Suprapubic skin (tissue), 4 donors: ENCODE data around the gene MED8. TPM values are rescaled to one million over a fixed set of nuclear protein-coding genes. Genes with fewer than 3 reads are reported as not detected.
"Not testable (repeated sequence)": the region's sequence is repeated elsewhere in the genome, so short reads cannot be mapped to it uniquely, and the experiment has no call there.

Experiments
- DNase-seq, 2 donors: peaks; one replicate each; pipeline ENCODE4 v3.0.0-alpha.2; 2019; ENCODE audit warnings: low spot score in 2 of 2
- H3K27ac ChIP-seq: fragments of 200-600 bp; sonication (generic); one replicate; pipeline ENCODE4 v1.5.1; 2019
- H3K27me3 ChIP-seq: fragments of 200-600 bp; sonication (generic); one replicate; pipeline ENCODE4 v1.5.1; 2019
- H3K36me3 ChIP-seq: fragments of 200-600 bp; sonication (generic); one replicate; pipeline ENCODE4 v1.5.1; 2019
- H3K4me1 ChIP-seq: fragments of 200-600 bp; sonication (generic); one replicate; pipeline ENCODE4 v1.5.1; 2019
- H3K4me3 ChIP-seq: fragments of 200-600 bp; sonication (generic); one replicate; pipeline ENCODE4 v1.5.1; 2019; ENCODE audit warnings: mild to moderate bottlenecking
- H3K9me3 ChIP-seq: fragments of 200-600 bp; sonication (generic); one replicate; pipeline ENCODE4 v1.5.1; 2019
- EP300 ChIP-seq: sonication (generic); formaldehyde crosslinking; IDR thresholded peaks from one replicate; pipeline ENCODE4 v1.6.1; 2017; ENCODE audit warnings: antibody characterized with exemption
- POLR2A ChIP-seq, 2 donors: fragments of 450-650 bp; IDR thresholded peaks; one replicate each; pipeline ENCODE4 v1.6.1; 2017; ENCODE audit warnings: antibody characterized with exemption in 2 of 2, mild to moderate bottlenecking in 2 of 2, moderate library complexity in 2 of 2
- POLR2AphosphoS5 ChIP-seq, 3 donors: sonication (generic); formaldehyde crosslinking; IDR thresholded peaks; one replicate each; pipeline ENCODE4 v1.6.1; 2017; ENCODE audit warnings: antibody characterized with exemption in 3 of 3
- WGBS: methylation state at CpG from one replicate; pipeline ENCODE4 v1.1.5; 2018; 5-methylcytosine and 5-hydroxymethylcytosine counted together
- total RNA-seq, 4 donors: library from RNA; depleted of rRNA; stranded (reverse); fragments of >200 nt; gene quantifications; one replicate each; pipeline ENCODE4 v1.1.0, GENCODE V29; 2016
- TF ChIP-seq, protein P1 (sequence below), 2 donors: fragments of 200-600 bp in 1 of 2; fragments of 450-650 bp in 1 of 2; sonication (generic) in 1 of 2; IDR thresholded peaks; one replicate each; pipeline ENCODE4 v1.5.1; 2016 to 2019; ENCODE audit warnings: antibody characterized with exemption in 2 of 2, mild to moderate bottlenecking in 1 of 2, moderate library complexity in 1 of 2

The MED8 gene
- total RNA-seq, 4 donors from 2014 or later: 26.8 to 43.2 (median 40.3) TPM

DNA sequence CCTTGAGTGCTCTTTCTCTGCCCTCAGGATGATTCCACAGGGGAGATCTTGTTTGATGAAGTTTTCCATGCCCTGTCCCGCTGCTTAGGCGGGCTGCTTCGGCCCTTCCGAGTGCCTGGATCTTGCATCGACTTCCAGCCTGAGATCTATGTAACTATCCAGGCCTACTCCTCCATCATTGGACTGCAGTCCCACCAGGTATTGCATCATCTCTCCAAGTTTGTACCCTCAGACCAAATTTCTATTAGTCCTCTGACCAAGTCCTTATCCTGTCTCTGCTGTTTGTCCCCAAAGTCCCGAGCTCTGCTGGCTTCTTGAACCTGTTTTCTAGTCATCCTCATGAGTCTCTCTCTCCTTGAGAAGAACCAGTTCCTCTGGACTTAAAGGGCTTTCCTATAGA is 14.8 kb upstream of the MED8 start:
- H3K27me3 ChIP-seq: no peaks in the 10 kb centered on the region
- H3K9me3 ChIP-seq: no peaks in the 10 kb centered on the region
- H3K36me3 ChIP-seq: peaks cover 62% of the 10 kb centered on the region
- H3K27ac ChIP-seq: no peak overlapping the region
- 98% methylated on average over 6 of the region's 6 CpGs for WGBS
- no peak for DNase-seq
- H3K4me1 ChIP-seq: no peaks in the 10 kb centered on the region
- TF ChIP-seq EP300: no peak
- no peak for TF ChIP-seq POLR2AphosphoS5 (IDR thresholded peaks at IDR 0.05)
- TF ChIP-seq POLR2A (IDR thresholded peaks at IDR 0.05): no peak
- TF ChIP-seq, protein P1, sequence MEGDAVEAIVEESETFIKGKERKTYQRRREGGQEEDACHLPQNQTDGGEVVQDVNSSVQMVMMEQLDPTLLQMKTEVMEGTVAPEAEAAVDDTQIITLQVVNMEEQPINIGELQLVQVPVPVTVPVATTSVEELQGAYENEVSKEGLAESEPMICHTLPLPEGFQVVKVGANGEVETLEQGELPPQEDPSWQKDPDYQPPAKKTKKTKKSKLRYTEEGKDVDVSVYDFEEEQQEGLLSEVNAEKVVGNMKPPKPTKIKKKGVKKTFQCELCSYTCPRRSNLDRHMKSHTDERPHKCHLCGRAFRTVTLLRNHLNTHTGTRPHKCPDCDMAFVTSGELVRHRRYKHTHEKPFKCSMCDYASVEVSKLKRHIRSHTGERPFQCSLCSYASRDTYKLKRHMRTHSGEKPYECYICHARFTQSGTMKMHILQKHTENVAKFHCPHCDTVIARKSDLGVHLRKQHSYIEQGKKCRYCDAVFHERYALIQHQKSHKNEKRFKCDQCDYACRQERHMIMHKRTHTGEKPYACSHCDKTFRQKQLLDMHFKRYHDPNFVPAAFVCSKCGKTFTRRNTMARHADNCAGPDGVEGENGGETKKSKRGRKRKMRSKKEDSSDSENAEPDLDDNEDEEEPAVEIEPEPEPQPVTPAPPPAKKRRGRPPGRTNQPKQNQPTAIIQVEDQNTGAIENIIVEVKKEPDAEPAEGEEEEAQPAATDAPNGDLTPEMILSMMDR (IDR thresholded peaks at IDR 0.05): no peak
- no peak overlapping the region for H3K4me3 ChIP-seq

DNA sequence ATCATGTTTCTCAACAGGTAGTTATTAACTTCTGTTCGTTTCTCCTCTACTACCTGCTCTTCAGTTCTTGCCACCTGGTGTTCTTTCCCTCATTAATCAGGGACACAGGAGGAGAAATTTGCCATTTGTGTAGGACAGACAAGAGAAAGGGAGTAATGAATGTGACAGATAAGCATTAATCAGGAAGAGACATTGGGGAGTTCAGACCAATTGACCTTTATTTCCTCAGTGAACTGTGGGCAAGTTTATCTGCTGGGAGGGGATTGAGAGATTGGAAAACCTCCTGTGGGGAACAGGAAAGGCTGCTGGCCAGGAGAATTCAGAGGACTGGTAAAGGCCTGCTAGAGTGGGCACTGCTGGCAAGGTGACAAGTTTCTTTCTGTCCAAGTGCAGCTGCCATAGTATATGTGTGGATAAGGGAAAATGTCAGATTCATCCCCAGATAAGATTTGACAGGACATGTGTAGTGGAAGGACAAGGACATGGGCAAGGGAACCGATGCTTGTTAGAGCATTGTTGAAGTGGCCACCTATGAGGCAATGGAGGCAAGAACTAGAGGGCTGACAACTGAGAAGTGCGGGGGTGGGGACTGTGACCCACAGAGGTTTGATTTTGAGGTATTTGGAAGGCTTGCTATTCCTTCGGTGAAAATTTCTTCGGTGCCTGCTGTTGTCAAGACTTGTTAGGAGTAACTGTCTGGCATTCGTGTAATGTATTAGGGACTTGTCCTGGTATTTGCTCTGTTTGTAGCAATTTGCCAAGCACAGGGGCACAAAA is 12.7 kb upstream of the MED8 start:
- peaks cover 44% of the 10 kb centered on the region for H3K36me3 ChIP-seq
- no peaks in the 10 kb centered on the region for H3K27me3 ChIP-seq
- no peaks in the 10 kb centered on the region for H3K4me1 ChIP-seq
- no peak overlapping the region for H3K27ac ChIP-seq
- WGBS: 79% methylated on average over 6 of the region's 6 CpGs
- TF ChIP-seq EP300 (no peak), POLR2AphosphoS5 (IDR thresholded peaks at IDR 0.05) (no peak), POLR2A (IDR thresholded peaks at IDR 0.05) (no peak)
- TF ChIP-seq, protein P1 (IDR thresholded peaks at IDR 0.05): no peak
- DNase-seq: no peak
- no peaks in the 10 kb centered on the region for H3K9me3 ChIP-seq
- no peak overlapping the region for H3K4me3 ChIP-seq

DNA sequence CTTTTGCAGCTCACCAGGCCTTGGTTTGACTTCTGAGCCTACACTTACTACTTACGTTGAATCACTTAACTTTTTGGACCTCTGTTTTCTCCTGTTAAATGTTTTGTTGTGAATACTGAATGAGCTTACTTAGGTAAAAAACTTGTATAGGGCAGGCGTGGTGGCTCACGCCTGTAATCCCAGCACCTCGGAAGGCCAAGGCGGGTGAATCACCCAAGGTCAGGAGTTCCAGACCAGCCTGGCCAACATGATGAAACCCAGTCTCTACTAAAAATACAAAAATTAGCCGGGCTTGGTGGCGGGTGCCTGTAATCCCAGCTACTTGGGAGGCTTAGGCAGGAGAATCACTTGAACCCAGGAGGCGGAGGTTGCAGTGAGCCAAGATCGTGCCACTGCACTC is 10.8 kb upstream of the MED8 start:
- not testable (repeated sequence) for DNase-seq, H3K4me3 ChIP-seq, H3K9me3 ChIP-seq, H3K27me3 ChIP-seq, H3K4me1 ChIP-seq, H3K27ac ChIP-seq
- WGBS: 97% methylated on average over 9 of the region's 9 CpGs
- peaks cover 33% of the 10 kb centered on the region for H3K36me3 ChIP-seq

DNA sequence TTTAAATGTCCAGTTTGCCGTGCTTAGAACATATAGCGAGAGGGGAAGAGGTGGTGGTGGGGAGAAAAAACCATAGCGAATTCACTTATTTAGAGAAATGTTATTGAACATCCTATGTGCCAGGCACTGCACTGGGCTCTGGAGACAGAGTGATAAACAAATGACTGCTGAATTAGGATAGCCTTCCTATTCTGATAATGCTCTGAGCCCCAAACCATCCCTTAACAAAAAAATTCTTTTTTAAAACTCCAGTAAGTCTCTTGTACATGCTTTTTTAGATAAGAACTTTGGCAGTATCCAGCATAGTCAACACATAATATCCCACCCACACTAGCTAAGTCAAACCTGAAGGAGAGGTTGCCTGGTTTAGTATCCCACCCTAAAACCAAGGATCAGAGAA is 8.6 kb upstream of the MED8 start:
- peaks cover 5% of the 10 kb centered on the region for H3K4me1 ChIP-seq
- no peaks in the 10 kb centered on the region for H3K9me3 ChIP-seq
- no peak overlapping the region for H3K27ac ChIP-seq
- no peaks in the 10 kb centered on the region for H3K27me3 ChIP-seq
- H3K36me3 ChIP-seq: peaks cover 12% of the 10 kb centered on the region
- WGBS: 94% methylated on average over 3 of the region's 3 CpGs
- no peak for DNase-seq
- TF ChIP-seq EP300: no peak
- TF ChIP-seq, protein P1 (IDR thresholded peaks at IDR 0.05): no peak
- TF ChIP-seq POLR2A (IDR thresholded peaks at IDR 0.05): no peak
- TF ChIP-seq POLR2AphosphoS5 (IDR thresholded peaks at IDR 0.05): no peak
- no peak overlapping the region for H3K4me3 ChIP-seq

DNA sequence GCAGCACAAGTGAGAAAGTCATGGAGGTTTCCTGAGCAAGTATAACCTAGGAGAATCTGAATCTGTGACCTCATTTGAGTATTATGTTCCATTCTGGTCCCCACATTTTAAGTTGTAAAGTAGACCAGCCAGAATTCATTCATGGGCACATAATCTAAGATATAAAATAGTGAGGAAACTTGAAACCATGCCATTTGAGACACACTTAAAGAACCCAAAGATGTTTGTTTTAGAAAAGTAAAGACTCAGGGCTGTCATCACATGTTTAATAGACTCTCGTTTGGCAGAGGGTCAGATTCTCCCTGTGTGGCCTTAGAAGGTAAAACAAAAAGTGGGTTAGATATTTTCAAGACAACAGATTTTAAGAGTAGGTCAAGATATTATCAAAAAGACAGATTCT is 6.5 kb upstream of the MED8 start:
- Histone ChIP-seq H3K9me3 (no peaks in the 10 kb centered on the region), H3K4me1 (peaks cover 7% of the 10 kb centered on the region), H3K27me3 (no peaks in the 10 kb centered on the region), H3K4me3 (no peak overlapping the region), H3K27ac (no peak overlapping the region), H3K36me3 (peaks cover 7% of the 10 kb centered on the region)
- 62% methylated on average over 1 of the region's 1 CpG for WGBS
- TF ChIP-seq POLR2AphosphoS5 (IDR thresholded peaks at IDR 0.05): no peak
- TF ChIP-seq, protein P1 (IDR thresholded peaks at IDR 0.05): no peak
- no peak for TF ChIP-seq POLR2A (IDR thresholded peaks at IDR 0.05)
- TF ChIP-seq EP300: no peak
- DNase-seq: no peak

DNA sequence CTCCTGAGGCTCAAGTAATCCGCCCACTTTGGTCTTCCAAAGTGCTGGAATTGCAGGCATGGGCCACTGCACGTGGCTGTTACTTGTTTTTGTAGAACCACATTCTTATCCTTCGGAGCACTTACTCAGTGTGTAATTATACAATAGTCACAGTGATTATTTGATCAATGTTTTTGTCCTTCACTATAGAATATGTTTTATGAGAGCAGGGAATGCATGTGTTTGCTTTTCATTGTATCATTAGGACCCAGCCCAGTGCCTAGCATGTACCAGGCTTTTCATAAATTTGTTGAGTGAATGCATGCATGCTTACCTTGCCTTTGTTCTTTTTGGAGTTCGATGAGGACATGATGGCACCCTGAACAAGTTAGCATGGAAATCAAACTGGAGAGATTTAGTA is 5.9 kb upstream of the MED8 start:
- Histone ChIP-seq H3K27ac (no peak overlapping the region), H3K9me3 (no peaks in the 10 kb centered on the region), H3K27me3 (no peaks in the 10 kb centered on the region), H3K4me3 (no peak overlapping the region), H3K36me3 (peaks cover 7% of the 10 kb centered on the region), H3K4me1 (peaks cover 12% of the 10 kb centered on the region)
- WGBS: 81% methylated on average over 4 of the region's 4 CpGs
- DNase-seq: no peak
- TF ChIP-seq, protein P1 (IDR thresholded peaks at IDR 0.05): no peak
- no peak for TF ChIP-seq POLR2A (IDR thresholded peaks at IDR 0.05)
- TF ChIP-seq POLR2AphosphoS5 (IDR thresholded peaks at IDR 0.05): no peak
- TF ChIP-seq EP300: no peak
